ENCODE results near the gene CADM3.

Gene CADM3

GRCh38 chr1:159173320-159173719 is 1.9 kb downstream of the CADM3 start:
- DNase-seq (ENCODE audit: low read depth in 2 of 2): no peak

GRCh38 chr1:159175571-159175970 is 4.2 kb downstream of the CADM3 start:
- no peak for DNase-seq (ENCODE audit: low read depth in 2 of 2)

- DNase-seq (ENCODE audit: low read depth in 2 of 2): no peak
Observed at GRCh38 chr1:159177272-159177907, 6.0 kb downstream of the CADM3 start.

GRCh38 chr1:159179906-159180305 is 8.5 kb downstream of the CADM3 start:
- no peak for DNase-seq (ENCODE audit: low read depth in 2 of 2)

- no peak for DNase-seq (ENCODE audit: low read depth in 2 of 2)
Observed at GRCh38 chr1:159180516-159180915, 9.1 kb downstream of the CADM3 start.

GRCh38 chr1:159181328-159182024 is 10.1 kb downstream of the CADM3 start:
- no peak for DNase-seq (ENCODE audit: low read depth in 2 of 2)

- no peak for DNase-seq (ENCODE audit: low read depth in 2 of 2)
Observed at GRCh38 chr1:159184201-159184600, 12.8 kb downstream of the CADM3 start.

- no peak for DNase-seq (ENCODE audit: low read depth in 2 of 2)
Observed at GRCh38 chr1:159185121-159185520, 13.7 kb downstream of the CADM3 start.

- DNase-seq (ENCODE audit: low read depth in 2 of 2): no peak
Observed at GRCh38 chr1:159187033-159187432, 15.6 kb downstream of the CADM3 start.

- no peak for DNase-seq (ENCODE audit: low read depth in 2 of 2)
Observed at GRCh38 chr1:159187647-159188374, 16.4 kb downstream of the CADM3 start.

- DNase-seq (ENCODE audit: low read depth in 2 of 2): no peak
Observed at GRCh38 chr1:159188375-159188788, 17.0 kb downstream of the CADM3 start.

- DNase-seq (ENCODE audit: low read depth in 2 of 2): no peak
Observed at GRCh38 chr1:159190441-159190840, 19.0 kb downstream of the CADM3 start.

- DNase-seq (ENCODE audit: low read depth in 2 of 2): no peak
Observed at GRCh38 chr1:159196543-159196942, 25.1 kb downstream of the CADM3 start.

GRCh38 chr1:159197561-159198557 is 26.4 kb downstream of the CADM3 start:
- DNase-seq (ENCODE audit: low read depth in 2 of 2): peak; percentile 16 to 60

GRCh38 chr1:159199901-159200300 is 28.5 kb downstream of the CADM3 start:
- DNase-seq (ENCODE audit: low read depth in 2 of 2): no peak

GRCh38 chr1:159200769-159201168 is 29.4 kb downstream of the CADM3 start:
- DNase-seq (ENCODE audit: low read depth in 2 of 2): no peak

- DNase-seq (ENCODE audit: low read depth in 2 of 2): no peak
Observed at GRCh38 chr1:159201642-159202041, 30.2 kb downstream of the CADM3 start.

- DNase-seq (ENCODE audit: low read depth in 2 of 2): no peak
Observed at GRCh38 chr1:159203610-159204009, 32.2 kb downstream of the CADM3 start.

GRCh38 chr1:159204161-159205141 is 33.0 kb downstream of the CADM3 start, which contains the start of gene ACKR1:
Gene ACKR1 (plus strand): TSS chr1:159204875. CDS start chr1:159204960, 85 bp downstream.
- DNase-seq (ENCODE audit: low read depth in 2 of 2): no peak

GRCh38 chr1:159205225-159205624 is 33.8 kb downstream of the CADM3 start:
- no peak for DNase-seq (ENCODE audit: low read depth in 2 of 2)

All from stimulated activated CD4-positive, alpha-beta T cell treated with anti-CD3 and anti-CD28 coated beads, Interleukin-12 subunit alpha, Interleukin-12 subunit beta, amount 100 ng/mL, for 24 hours (primary cell).